Gastroesophageal sphincter (tissue), 3 donors: ENCODE results near the gene KRT3.

Experiments
- EP300 ChIP-seq: sonication (generic); formaldehyde crosslinking; IDR thresholded peaks from one replicate; pipeline ENCODE4 v1.6.1; 2017; ENCODE audit warnings: antibody characterized with exemption, mild to moderate bottlenecking
- POLR2A ChIP-seq, 2 donors: fragments of 450-650 bp; IDR thresholded peaks; one replicate each; pipeline ENCODE4 v1.6.1; 2017; ENCODE audit warnings: antibody characterized with exemption in 2 of 2, mild to moderate bottlenecking in 2 of 2, moderate library complexity in 1 of 2
- POLR2AphosphoS5 ChIP-seq: sonication (generic); formaldehyde crosslinking; IDR thresholded peaks from one replicate; pipeline ENCODE4 v1.6.1; 2017; ENCODE audit warnings: antibody characterized with exemption
- TF ChIP-seq, protein P1 (sequence below), 4 experiments: fragments of 200-600 bp in 2 of 4; fragments of 450-650 bp in 2 of 4; sonication (generic) in 1 of 4; IDR thresholded peaks; one replicate each; pipeline ENCODE4 v1.5.1; 2017 to 2019; ENCODE audit warnings: antibody characterized with exemption in 4 of 4, mild to moderate bottlenecking in 2 of 4, moderate library complexity in 2 of 4

DNA sequence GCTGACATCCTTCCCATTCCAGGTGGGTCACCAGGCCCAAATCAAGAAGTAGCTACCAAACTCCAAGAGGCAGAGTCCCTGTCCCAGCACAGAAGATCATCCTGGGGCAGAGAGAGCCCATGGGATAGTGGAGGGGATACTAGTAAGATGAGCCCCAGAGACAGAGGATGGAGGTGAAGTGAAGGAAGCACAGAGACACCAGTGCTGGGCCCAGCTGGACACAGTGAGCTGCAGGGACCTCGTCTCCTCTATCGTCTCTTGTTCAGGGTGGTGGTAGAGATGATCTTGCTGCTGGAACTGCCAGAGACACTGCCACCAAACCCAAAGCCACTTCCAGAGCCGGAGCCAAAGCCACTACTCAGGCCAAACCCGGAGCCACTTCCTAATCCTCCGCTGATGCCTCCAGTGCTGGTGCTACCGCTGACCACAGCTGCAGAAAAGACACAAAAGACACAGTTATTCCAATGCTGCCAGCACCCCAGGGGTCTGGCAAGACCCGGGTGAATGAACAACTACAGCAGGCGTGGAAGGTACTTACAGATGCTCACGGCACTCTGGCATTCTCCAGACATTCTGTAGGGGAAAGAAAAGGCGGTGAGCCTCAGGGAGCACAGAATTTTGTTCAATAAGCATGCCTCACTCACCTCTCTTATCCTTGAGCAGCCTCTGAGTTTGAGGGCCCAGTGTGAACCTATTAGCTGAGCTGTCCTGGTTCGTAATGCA, 11.1 kb upstream of the KRT3 start:
- TF ChIP-seq, protein P1, sequence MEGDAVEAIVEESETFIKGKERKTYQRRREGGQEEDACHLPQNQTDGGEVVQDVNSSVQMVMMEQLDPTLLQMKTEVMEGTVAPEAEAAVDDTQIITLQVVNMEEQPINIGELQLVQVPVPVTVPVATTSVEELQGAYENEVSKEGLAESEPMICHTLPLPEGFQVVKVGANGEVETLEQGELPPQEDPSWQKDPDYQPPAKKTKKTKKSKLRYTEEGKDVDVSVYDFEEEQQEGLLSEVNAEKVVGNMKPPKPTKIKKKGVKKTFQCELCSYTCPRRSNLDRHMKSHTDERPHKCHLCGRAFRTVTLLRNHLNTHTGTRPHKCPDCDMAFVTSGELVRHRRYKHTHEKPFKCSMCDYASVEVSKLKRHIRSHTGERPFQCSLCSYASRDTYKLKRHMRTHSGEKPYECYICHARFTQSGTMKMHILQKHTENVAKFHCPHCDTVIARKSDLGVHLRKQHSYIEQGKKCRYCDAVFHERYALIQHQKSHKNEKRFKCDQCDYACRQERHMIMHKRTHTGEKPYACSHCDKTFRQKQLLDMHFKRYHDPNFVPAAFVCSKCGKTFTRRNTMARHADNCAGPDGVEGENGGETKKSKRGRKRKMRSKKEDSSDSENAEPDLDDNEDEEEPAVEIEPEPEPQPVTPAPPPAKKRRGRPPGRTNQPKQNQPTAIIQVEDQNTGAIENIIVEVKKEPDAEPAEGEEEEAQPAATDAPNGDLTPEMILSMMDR (IDR thresholded peaks at IDR 0.05): no peak
- TF ChIP-seq POLR2A (IDR thresholded peaks at IDR 0.05) (no peak), POLR2AphosphoS5 (no peak), EP300 (no peak)
